HepG2 (cell line): ENCODE results near the gene BMF. TPM values are rescaled to one million over a fixed set of nuclear protein-coding genes. Genes with fewer than 3 reads are reported as not detected.

Experiments used
- ATF6 ChIP-seq: sonication (generic); formaldehyde crosslinking; conservative IDR thresholded peaks from 2 replicates; pipeline ENCODE4 v1.4.0; 2020; ENCODE audit warnings: missing genetic modification reagents
- BCL6 ChIP-seq: IDR thresholded peaks from 2 replicates; pipeline ENCODE4 v1.6.1; 2016; ENCODE audit warnings: missing genetic modification reagents, missing compliant biosample characterization
- CAMTA2 ChIP-seq: sonication (generic); formaldehyde crosslinking; IDR thresholded peaks from 2 replicates; pipeline ENCODE4 v1.4.0; 2020; ENCODE audit warnings: mild to moderate bottlenecking, missing genetic modification reagents, borderline replicate concordance
- FOXP1 ChIP-seq, 2 experiments: fragments of 450-650 bp in 1 of 2; IDR thresholded peaks; 2 replicates each; pipeline ENCODE4 v1.6.1; 2017 to 2018; ENCODE audit warnings: antibody characterized with exemption in 1 of 2
- HNRNPK ChIP-seq: fragments of 200-400 bp; formaldehyde crosslinking; IDR thresholded peaks from 2 replicates; pipeline ENCODE4 v1.6.1; 2018; ENCODE audit warnings: low read length, low read depth, moderate library complexity, mild to moderate bottlenecking; ENCODE audit not compliant: poor library complexity, severe bottlenecking
- PRDM10 ChIP-seq: sonication (generic); formaldehyde crosslinking; IDR thresholded peaks from 2 replicates; pipeline ENCODE4 v1.4.0; 2020; ENCODE audit warnings: low read depth, missing genetic modification reagents
- SIN3A ChIP-seq: IDR thresholded peaks from 2 replicates; pipeline ENCODE4 v1.6.1; 2011; ENCODE audit warnings: low read depth, mild to moderate bottlenecking, control low read depth, low read length, borderline replicate concordance
- TRIM22 ChIP-seq: fragments of 450-650 bp; IDR thresholded peaks from 2 replicates; pipeline ENCODE4 v1.6.1; 2017
- polyA plus RNA-seq, 8 experiments: library from polyadenylated mRNA; depleted of rRNA in 3 of 8; stranded (reverse) in 7 of 8; unstranded in 1 of 8; fragments of >200 nt; fragmentation: Illumina TruSeq in 4 of 8; extraction: Trizol in 4 of 8; gene quantifications; 2 replicates each; pipeline versions ENCODE4 v1.2.1 to v1.2.3, GENCODE V29; 2011 to 2016; ENCODE audit warnings: low read depth in 4 of 8, missing spikeins in 1 of 8, mixed read lengths in 1 of 8; ENCODE audit not compliant: insufficient read depth in 1 of 8
- total RNA-seq, 5 experiments: library from RNA; depleted of rRNA; stranded (reverse); fragments of >200 nt; fragmentation: Illumina TruSeq; extraction: Trizol; gene quantifications; 2 replicates each; pipeline ENCODE4 v1.2.3, GENCODE V29; 2016; ENCODE audit warnings: low read depth in 1 of 5

Gene BMF
- total and polyA plus RNA-seq, 2 of the 13 experiments (the other 11 are each of a cell fraction or from before 2014, with no cell fraction given), result 8.7 to 15.9 TPM

DNA sequence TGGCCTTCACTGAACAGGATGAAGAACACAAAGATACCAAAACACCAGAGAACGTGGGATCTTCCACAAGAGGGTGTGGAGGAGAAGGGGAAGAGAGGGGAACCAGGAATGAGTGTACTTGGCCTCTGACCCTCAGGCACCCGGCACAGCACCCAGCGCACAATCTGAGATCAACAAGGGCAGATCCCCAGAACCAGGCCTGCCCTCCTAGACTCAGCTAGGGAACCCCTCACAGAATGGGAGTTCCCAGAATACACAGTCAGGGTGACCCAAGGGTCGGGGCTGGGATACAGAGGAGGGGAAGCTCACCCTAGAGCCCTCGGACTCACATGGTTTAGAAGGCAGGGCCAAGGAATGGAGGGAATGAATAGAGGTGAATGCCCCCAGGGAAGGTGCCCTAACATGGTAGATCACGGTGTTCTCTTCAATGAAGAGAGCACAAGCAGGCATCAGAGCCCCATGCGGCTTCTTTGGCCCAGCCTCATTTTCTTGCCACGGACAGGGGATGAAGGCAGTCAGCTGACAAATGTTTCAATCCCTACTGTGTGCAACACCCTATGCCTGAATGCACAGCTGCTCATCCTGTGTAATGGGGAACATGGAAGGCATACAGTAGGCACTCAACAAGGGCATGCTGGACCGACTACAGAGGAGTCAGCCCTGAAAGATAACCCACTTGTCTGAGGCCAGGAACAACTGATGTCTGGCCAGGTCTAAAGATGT lies 13.1 kb downstream of the BMF start (continued):
- no peak for TF ChIP-seq ATF6 (CRISPR knock-in tag)
- TF ChIP-seq PRDM10, result no peak
- TF ChIP-seq FOXP1 (IDR thresholded peaks at IDR 0.05), result no peak
- TF ChIP-seq FOXP1 (CRISPR knock-in tag; IDR thresholded peaks at IDR 0.05), result no peak
- TF ChIP-seq CAMTA2 (CRISPR knock-in tag), result no peak
- no peak for TF ChIP-seq TRIM22
- no peak for TF ChIP-seq BCL6 (CRISPR knock-in tag)
- no peak for TF ChIP-seq SIN3A
- TF ChIP-seq HNRNPK, result no peak
